Vagina (tissue), 2 donors: ENCODE results near the gene POU6F2.

Experiments used
- POLR2A ChIP-seq, 2 donors: fragments of 450-650 bp; IDR thresholded peaks; one replicate each; pipeline ENCODE4 v1.6.1; 2017; ENCODE audit warnings: antibody characterized with exemption in 2 of 2, mild to moderate bottlenecking in 2 of 2, moderate library complexity in 2 of 2
- TF ChIP-seq, protein P1 (sequence below), 3 experiments: fragments of 450-650 bp in 2 of 3; fragments of 200-600 bp in 1 of 3; sonication (generic) in 1 of 3; IDR thresholded peaks; one replicate each; pipeline ENCODE4 v1.5.1; 2017 to 2019; ENCODE audit warnings: antibody characterized with exemption in 3 of 3, mild to moderate bottlenecking in 2 of 3, moderate library complexity in 2 of 3

DNA sequence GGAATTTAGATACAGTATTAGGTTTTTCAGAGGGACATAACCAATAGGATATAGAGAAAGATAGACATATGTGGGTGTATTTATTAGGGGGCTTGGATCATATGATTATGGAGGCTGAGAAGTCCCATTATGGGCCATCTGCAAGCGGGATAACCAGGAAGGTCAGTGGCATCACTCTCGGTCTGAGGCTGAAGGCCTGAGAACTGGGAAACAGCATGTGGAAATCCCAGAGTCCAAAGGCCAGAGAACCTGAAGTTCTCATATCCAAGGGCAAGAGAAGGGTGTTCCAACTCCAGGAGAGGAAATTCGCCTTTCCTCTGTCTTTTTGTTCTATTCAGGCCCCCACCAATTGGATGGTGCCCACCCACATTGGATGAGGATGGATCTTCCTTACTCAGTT, 180.7 kb downstream of the POU6F2 start:
- TF ChIP-seq, protein P1, sequence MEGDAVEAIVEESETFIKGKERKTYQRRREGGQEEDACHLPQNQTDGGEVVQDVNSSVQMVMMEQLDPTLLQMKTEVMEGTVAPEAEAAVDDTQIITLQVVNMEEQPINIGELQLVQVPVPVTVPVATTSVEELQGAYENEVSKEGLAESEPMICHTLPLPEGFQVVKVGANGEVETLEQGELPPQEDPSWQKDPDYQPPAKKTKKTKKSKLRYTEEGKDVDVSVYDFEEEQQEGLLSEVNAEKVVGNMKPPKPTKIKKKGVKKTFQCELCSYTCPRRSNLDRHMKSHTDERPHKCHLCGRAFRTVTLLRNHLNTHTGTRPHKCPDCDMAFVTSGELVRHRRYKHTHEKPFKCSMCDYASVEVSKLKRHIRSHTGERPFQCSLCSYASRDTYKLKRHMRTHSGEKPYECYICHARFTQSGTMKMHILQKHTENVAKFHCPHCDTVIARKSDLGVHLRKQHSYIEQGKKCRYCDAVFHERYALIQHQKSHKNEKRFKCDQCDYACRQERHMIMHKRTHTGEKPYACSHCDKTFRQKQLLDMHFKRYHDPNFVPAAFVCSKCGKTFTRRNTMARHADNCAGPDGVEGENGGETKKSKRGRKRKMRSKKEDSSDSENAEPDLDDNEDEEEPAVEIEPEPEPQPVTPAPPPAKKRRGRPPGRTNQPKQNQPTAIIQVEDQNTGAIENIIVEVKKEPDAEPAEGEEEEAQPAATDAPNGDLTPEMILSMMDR (IDR thresholded peaks at IDR 0.05) = no peak
- no peak for TF ChIP-seq POLR2A (IDR thresholded peaks at IDR 0.05)
